ENCODE results near the gene YJEFN3. TPM values are rescaled to one million over a fixed set of nuclear protein-coding genes. Genes with fewer than 3 reads are reported as not detected.

YJEFN3 gene
- total and polyA plus RNA-seq, 4 donors: 0.77 to 4.7 (median 3.8) TPM

Other genes starting within 250 kb of the YJEFN3 start
- gene SUGP1, start 208.4 kb upstream of the YJEFN3 start, total RNA-seq: 10 to 100 TPM; 22.3 to 42.8 TPM
- 10 to 100 TPM; 27.9 to 29.5 TPM for gene SUGP1, start 208.4 kb upstream of the YJEFN3 start, polyA plus RNA-seq
- gene MAU2, start 208.1 kb upstream of the YJEFN3 start, total RNA-seq: 10 to 100 TPM; 64.4 to 68.0 TPM
- gene MAU2, start 208.1 kb upstream of the YJEFN3 start, polyA plus RNA-seq: 10 to 100 TPM; 21.6 to 24.7 TPM
- 10 to 100 TPM; 38.6 to 93.7 TPM for gene GATAD2A, start 123.2 kb upstream of the YJEFN3 start, total RNA-seq
- gene GATAD2A, start 123.2 kb upstream of the YJEFN3 start, polyA plus RNA-seq: 10 to 100 TPM; 30.6 to 36.2 TPM
- 1 to 10 TPM; 2.3 to 3.1 TPM for gene TSSK6, start 13.4 kb upstream of the YJEFN3 start, total RNA-seq
- gene TSSK6, start 13.4 kb upstream of the YJEFN3 start, polyA plus RNA-seq: 1 to 10 TPM in 1 of 2 donors, under 1 TPM in 1; 0.89 to 1.7 TPM
- 100 to 1,000 TPM in 1 of 2 donors, 10 to 100 TPM in 1; 63.7 to 320 TPM for gene NDUFA13, start 12.7 kb upstream of the YJEFN3 start, total RNA-seq
- gene NDUFA13, start 12.7 kb upstream of the YJEFN3 start, polyA plus RNA-seq: 100 to 1,000 TPM; 301 to 360 TPM
- under 1 TPM; 0.31 to 0.68 TPM for gene CILP2, start 9.4 kb downstream of the YJEFN3 start, total RNA-seq
- under 1 TPM; 0.06 to 0.46 TPM for gene CILP2, start 9.4 kb downstream of the YJEFN3 start, polyA plus RNA-seq
- 1 to 10 TPM; 7.0 to 8.3 TPM for gene PBX4, start 89.8 kb downstream of the YJEFN3 start, total RNA-seq
- 1 to 10 TPM; 2.2 to 6.7 TPM for gene PBX4, start 89.8 kb downstream of the YJEFN3 start, polyA plus RNA-seq
- gene LPAR2, start 99.3 kb downstream of the YJEFN3 start, total RNA-seq: 10 to 100 TPM in 1 of 2 donors, 1 to 10 TPM in 1; 5.1 to 22.7 TPM
- gene LPAR2, start 99.3 kb downstream of the YJEFN3 start, polyA plus RNA-seq: 10 to 100 TPM; 16.2 to 42.4 TPM
- gene GMIP, start 114.7 kb downstream of the YJEFN3 start, total RNA-seq: 10 to 100 TPM; 13.1 to 50.1 TPM
- gene GMIP, start 114.7 kb downstream of the YJEFN3 start, polyA plus RNA-seq: 10 to 100 TPM; 13.2 to 54.1 TPM
- 10 to 100 TPM; 35.7 to 70.4 TPM for gene ATP13A1, start 134.8 kb downstream of the YJEFN3 start, total RNA-seq
- gene ATP13A1, start 134.8 kb downstream of the YJEFN3 start, polyA plus RNA-seq: 10 to 100 TPM; 40.7 to 42.5 TPM
- gene ZNF101, start 139.9 kb downstream of the YJEFN3 start, total RNA-seq: 10 to 100 TPM in 1 of 2 donors, 1 to 10 TPM in 1; 9.3 to 12.4 TPM
- gene ZNF101, start 139.9 kb downstream of the YJEFN3 start, polyA plus RNA-seq: 10 to 100 TPM in 1 of 2 donors, 1 to 10 TPM in 1; 7.4 to 11.5 TPM
- 10 to 100 TPM in 1 of 2 donors, 1 to 10 TPM in 1; 4.3 to 18.1 TPM for gene ZNF14, start 204.2 kb downstream of the YJEFN3 start, total RNA-seq
- gene ZNF14, start 204.2 kb downstream of the YJEFN3 start, polyA plus RNA-seq: 1 to 10 TPM; 2.6 to 3.5 TPM